ENCODE data around the gene GRIP1.
"Not testable (repeated sequence)": the region's sequence is repeated elsewhere in the genome, so short reads cannot be mapped to it uniquely, and the experiment has no call there.

Gene GRIP1

DNA sequence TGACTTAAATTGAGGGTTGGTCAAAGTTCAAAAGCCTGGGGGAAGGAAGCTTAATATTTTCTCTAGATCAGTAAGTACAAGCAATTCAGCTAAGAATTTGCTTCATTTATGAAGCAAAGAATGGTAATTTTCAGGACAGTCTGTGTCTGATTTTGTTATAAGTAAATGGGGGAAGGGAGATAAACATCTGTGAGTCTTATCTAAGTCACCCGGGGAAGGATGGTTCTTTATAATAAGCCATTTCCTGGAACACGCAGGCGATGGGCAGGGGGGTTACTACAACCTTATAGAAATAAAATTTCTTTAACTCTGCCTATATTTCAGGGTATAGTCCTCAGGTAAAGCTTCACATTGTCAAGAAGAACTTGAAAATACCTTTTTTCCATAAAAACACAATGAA, 333.7 kb downstream of the GRIP1 start:
- no peak for DNase-seq (ENCODE audit: extremely low read depth in 1 of 2, low read depth in 1 of 2)

GRCh38 chr12:66341126-66341525, 337.8 kb downstream of the GRIP1 start:
- DNase-seq (ENCODE audit: extremely low read depth in 1 of 2, low read depth in 1 of 2), result no peak

DNA sequence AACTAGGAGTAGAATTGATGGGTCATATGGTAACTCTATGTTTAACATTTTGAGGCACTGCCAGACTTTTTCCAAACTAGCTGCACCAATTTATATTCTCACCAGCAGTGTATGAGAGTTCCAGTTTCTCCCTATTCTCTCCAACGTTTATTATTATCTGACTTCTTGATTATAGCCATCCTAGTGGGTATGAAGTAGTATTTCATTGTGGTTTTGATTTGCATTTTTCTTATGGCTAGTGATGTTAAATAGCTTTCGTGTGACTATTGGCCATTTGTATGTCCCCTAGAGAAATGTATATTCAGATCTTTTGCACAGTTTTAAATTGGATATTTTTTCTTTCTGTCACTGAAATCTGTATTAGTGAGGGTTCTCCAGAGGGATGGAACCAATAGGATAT, 338.7 kb downstream of the GRIP1 start:
- no peak for DNase-seq (ENCODE audit: extremely low read depth in 1 of 2, low read depth in 1 of 2)

DNA sequence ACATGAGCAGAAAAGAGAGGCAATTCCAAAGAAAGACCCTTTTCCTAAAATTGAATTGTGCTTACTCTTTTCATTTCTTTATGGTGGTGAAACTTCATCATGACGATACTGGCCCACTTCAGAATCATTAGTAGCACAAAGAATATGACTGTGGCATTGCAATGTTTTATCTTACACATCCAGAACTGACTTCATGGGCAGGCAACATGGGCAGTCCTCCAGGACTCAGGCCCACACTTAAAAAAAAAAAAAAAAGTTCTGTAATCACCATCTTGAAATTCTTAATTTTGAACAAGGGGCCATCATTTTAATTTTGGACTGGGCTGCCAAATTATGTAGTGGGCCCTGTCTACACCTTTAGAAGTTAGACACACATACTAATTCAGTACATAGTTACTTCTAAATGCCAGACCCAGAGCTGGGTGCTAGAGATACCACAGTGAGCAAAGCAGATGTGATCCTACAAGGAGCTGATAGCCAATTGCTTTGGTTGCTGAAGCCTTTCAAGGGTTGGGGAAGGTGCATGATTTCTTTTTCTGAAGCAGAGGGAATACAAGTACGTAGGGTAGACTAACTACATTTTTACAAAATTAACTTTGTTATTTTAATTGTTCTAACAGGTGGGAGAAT, 341.4 kb downstream of the GRIP1 start:
- no peak for DNase-seq (ENCODE audit: extremely low read depth in 1 of 2, low read depth in 1 of 2)

DNA sequence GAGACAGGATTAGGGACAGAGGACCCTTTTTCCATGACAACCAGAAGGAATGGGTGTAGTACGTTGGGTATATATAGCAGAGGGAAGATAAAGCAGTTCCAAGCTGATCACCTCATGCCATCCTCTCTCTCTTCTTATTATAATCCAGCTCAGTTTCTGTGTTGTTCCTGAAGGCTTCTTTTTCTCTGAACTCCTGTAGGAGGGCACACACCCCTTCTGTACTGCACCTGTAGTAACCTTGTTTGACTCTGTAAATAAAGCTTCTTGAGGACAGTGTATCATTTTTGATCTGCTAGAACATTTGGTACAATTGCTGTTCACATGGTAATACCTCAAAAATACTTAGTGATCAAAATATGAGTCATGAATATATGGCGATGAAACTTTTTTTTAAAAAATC, 343.1 kb downstream of the GRIP1 start:
- DNase-seq (ENCODE audit: extremely low read depth in 1 of 2, low read depth in 1 of 2), result no peak

- no peak for DNase-seq (ENCODE audit: extremely low read depth in 1 of 2, low read depth in 1 of 2)
Measured at GRCh38 chr12:66331814-66332213, 347.1 kb downstream of the GRIP1 start.

DNA sequence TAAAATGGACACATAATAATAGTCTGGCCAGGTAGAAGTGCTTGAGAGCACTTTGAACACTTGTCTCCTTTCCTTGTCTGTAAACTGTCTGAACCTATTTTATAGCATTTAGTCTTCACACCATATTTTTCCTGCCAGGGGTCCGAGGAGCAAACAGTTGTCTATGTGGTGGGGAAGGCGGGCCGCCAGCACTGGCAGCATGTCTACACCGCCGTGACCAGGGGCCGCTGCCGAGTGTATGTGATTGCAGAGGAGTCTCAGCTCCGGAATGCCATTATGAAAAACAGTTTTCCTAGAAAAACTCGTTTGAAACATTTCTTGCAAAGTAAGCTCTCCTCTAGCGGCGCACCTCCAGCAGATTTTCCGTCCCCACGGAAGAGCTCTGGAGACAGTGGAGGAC, 347.9 kb downstream of the GRIP1 start:
- DNase-seq (ENCODE audit: extremely low read depth in 1 of 2, low read depth in 1 of 2), result no peak

GRCh38 chr12:66329941-66330340, 348.9 kb downstream of the GRIP1 start:
- DNase-seq (ENCODE audit: extremely low read depth in 1 of 2, low read depth in 1 of 2), result no peak

GRCh38 chr12:66323017-66323416, 355.9 kb downstream of the GRIP1 start:
- DNase-seq (ENCODE audit: extremely low read depth in 1 of 2, low read depth in 1 of 2), result no peak

DNA sequence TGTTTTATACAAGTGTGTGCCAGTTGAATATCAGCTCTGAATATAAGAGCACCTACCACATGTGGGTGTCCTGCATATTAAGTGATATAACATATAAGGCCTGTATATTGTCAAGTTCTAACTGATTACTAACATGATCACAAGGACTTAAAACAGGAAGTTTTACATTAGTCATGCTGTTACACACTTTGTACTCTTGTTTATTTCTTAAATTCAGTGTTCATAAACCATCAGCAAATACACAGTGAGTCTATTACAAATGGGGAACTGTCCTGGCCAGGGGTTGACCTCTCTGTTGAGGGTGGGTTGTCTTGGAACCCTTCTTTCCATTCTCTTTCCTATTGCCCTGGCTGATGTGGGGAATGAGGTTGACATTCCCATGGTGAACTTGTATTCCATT, 357.4 kb downstream of the GRIP1 start:
- no peak for DNase-seq (ENCODE audit: extremely low read depth in 1 of 2, low read depth in 1 of 2)

- DNase-seq (ENCODE audit: extremely low read depth in 1 of 2, low read depth in 1 of 2), result no peak
Measured at GRCh38 chr12:66320996-66321395, 357.9 kb downstream of the GRIP1 start.

GRCh38 chr12:66319266-66319954, 359.5 kb downstream of the GRIP1 start:
- no peak for DNase-seq (ENCODE audit: extremely low read depth in 1 of 2, low read depth in 1 of 2)

- no peak for DNase-seq (ENCODE audit: extremely low read depth in 1 of 2, low read depth in 1 of 2)
Measured at GRCh38 chr12:66314278-66314677, 364.6 kb downstream of the GRIP1 start.

- DNase-seq (ENCODE audit: extremely low read depth in 1 of 2, low read depth in 1 of 2), result no peak
Measured at GRCh38 chr12:66312189-66312588, 366.7 kb downstream of the GRIP1 start.

GRCh38 chr12:66309606-66310005, 369.3 kb downstream of the GRIP1 start:
- DNase-seq (ENCODE audit: extremely low read depth in 1 of 2, low read depth in 1 of 2), result no peak

DNA sequence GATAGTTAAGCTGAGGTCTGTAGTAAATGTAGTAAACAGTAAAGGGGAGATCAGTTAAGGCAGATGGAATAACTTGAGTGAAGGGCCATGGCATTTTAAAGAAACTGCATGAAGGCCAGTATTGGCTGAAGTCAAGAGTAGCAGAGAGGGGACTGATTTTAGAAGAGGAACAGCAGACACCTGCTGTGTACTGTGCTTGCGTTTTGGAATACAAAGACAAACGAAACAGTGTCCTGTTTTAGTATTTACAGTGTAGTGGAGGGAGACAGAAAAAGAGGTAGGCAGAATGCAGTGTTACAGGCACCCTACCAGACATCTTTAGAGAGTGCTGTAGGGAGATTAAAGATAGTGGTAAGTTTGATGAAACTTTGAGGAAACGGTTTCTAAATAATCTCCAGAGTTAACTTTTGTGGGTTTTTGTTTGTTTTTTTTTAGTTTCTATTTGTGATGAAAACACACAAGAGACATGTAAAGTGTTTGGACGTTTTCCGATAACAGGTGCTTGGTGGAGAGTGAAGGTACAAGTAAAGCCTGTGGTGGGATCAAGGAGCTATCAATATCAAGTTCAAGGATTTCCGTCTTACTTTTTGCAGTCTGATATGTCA, 374.5 kb downstream of the GRIP1 start:
- DNase-seq (ENCODE audit: extremely low read depth in 1 of 2, low read depth in 1 of 2), result no peak

DNA sequence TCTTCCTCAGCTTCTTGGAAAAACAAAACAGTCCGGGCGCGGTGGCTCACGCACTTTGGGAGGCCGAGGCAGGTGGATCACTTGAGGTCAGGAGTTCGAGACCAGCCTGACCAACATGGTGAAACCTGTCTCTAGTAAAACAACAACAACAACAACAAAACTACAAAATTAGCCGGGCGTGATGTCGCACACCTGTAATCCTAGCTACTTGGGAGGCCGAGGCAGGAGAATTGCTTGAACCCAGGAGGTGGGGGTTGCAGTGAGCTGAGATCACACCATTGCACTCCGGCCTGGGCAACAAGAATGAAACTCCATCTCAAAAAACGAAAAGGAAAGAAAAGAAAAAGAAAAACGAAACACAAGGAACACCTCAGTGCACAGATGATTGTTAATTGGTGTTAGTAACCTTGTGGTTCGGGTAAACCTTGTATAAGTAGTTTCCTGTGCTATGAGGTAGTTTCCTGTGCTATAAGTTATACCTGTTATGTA, 375.5 kb downstream of the GRIP1 start:
- not testable (repeated sequence) for DNase-seq (ENCODE audit: extremely low read depth in 1 of 2, low read depth in 1 of 2)

GRCh38 chr12:66302827-66303169, 376.1 kb downstream of the GRIP1 start:
- no peak for DNase-seq (ENCODE audit: extremely low read depth in 1 of 2, low read depth in 1 of 2)

- DNase-seq (ENCODE audit: extremely low read depth in 1 of 2, low read depth in 1 of 2), result peak; percentile 88 to 98
Measured at GRCh38 chr12:66301944-66302826, 376.7 kb downstream of the GRIP1 start, which contains the start of gene HELB. Gene HELB, plus strand, starts transcription at chr12:66302493. Its CDS starts 111 bp downstream, at chr12:66302604.

- DNase-seq (ENCODE audit: extremely low read depth in 1 of 2, low read depth in 1 of 2), result no peak
Measured at GRCh38 chr12:66297923-66298322, 381.0 kb downstream of the GRIP1 start.

Measured in stimulated activated CD8-positive, alpha-beta memory T cell treated with anti-CD3 and anti-CD28 coated beads, Interleukin-7, amount 100 ng/mL, for 48 hours (primary cell).